Hepatocyte (in vitro differentiated cells): ENCODE data around the gene TM9SF1.

Experiments
- CTCF ChIP-seq: fragments of 200-600 bp; sonication (generic); IDR thresholded peaks from 2 replicates; pipeline ENCODE4 v1.5.1; 2016; ENCODE audit warnings: antibody characterized with exemption, mild to moderate bottlenecking; ENCODE audit not compliant: poor library complexity
- EZH2 ChIP-seq: fragments of 200-600 bp; sonication (generic); IDR thresholded peaks from 2 replicates; pipeline ENCODE4 v1.6.1; 2016; ENCODE audit warnings: antibody characterized with exemption, mild to moderate bottlenecking, borderline replicate concordance
- EZH2phosphoT487 ChIP-seq: fragments of 200-600 bp; sonication (generic); IDR thresholded peaks from one replicate; pipeline ENCODE4 v1.6.1; 2018; ENCODE audit warnings: antibody characterized with exemption, mild to moderate bottlenecking, low read depth, moderate library complexity; ENCODE audit not compliant: unreplicated experiment, severe bottlenecking

DNA sequence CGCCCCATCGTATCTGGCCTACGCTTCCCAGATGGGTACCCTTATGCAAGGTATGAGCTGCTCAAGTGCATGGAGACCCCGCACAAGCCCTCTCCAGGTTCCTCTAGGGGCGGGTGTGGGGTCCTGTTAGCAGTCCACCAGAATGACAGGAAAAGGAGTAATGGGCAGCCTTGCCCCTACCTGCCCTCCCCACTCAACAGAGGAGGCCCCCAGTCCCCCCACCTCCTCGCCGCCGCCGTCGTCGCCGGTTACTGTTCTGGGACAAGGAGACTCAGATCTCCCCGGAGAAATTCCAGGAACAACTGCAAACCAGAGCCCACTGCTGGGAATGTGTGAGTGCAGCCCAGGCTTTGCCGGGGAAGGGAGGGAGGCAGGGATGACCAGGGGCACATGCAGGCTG lies 17.4 kb downstream of the TM9SF1 start:
- TF ChIP-seq EZH2 (no peak), CTCF (no peak), EZH2phosphoT487 (no peak)
